Thymus (tissue), 11 donors: ENCODE measurements around the gene C20orf144. TPM values are rescaled to one million over a fixed set of nuclear protein-coding genes. Genes with fewer than 3 reads are reported as not detected.

ENCODE experiments used
- DNase-seq, 9 donors: peaks; one replicate each; pipeline ENCODE4 v3.0.0-alpha.2; 2013; ENCODE audit warnings: low spot score in 9 of 9, low read depth in 6 of 9, missing footprints in 1 of 9
- H3K27ac ChIP-seq, 2 donors: one replicate each; pipeline ENCODE4 v1.5.1; 2013; ENCODE audit warnings: control low read depth in 1 of 2, low read depth in 1 of 2, low read length in 1 of 2, mild to moderate bottlenecking in 1 of 2, moderate library complexity in 1 of 2
- H3K27me3 ChIP-seq, 2 donors: one replicate each; pipeline ENCODE4 v1.5.1; 2013; ENCODE audit warnings: low read length in 1 of 2; ENCODE audit not compliant: control insufficient read depth in 2 of 2, insufficient read depth in 1 of 2
- H3K36me3 ChIP-seq, 2 donors: one replicate each; pipeline ENCODE4 v1.5.1; 2013; ENCODE audit warnings: low read length in 1 of 2, mild to moderate bottlenecking in 1 of 2, moderate library complexity in 1 of 2; ENCODE audit not compliant: control insufficient read depth in 2 of 2, insufficient read depth in 2 of 2
- H3K4me1 ChIP-seq, 2 donors: one replicate each; pipeline ENCODE4 v1.5.1; 2013; ENCODE audit warnings: low read length in 2 of 2; ENCODE audit not compliant: control insufficient read depth in 2 of 2, insufficient read depth in 2 of 2
- H3K4me3 ChIP-seq, 2 donors: one replicate each; pipeline ENCODE4 v1.5.1; 2013; ENCODE audit warnings: low read length in 2 of 2, control low read depth in 1 of 2, mild to moderate bottlenecking in 1 of 2
- H3K9me3 ChIP-seq, 2 donors: one replicate each; pipeline ENCODE4 v1.5.1; 2013; ENCODE audit warnings: low read length in 1 of 2, mild to moderate bottlenecking in 1 of 2; ENCODE audit not compliant: control insufficient read depth in 2 of 2, insufficient read depth in 1 of 2
- WGBS: extraction: QIAGEN DNeasy Blood & Tissue Kit; methylation state at CpG from one replicate; pipeline ENCODE4 v1.1.7; 2013; 5-methylcytosine and 5-hydroxymethylcytosine counted together
- polyA plus RNA-seq: library from polyadenylated mRNA; stranded (reverse); fragments of 200-250 nt; gene quantifications from one replicate; pipeline ENCODE4 v1.2.3, GENCODE V29; 2013
- total RNA-seq: library from RNA; stranded (reverse); fragments of 120-200 nt; gene quantifications from one replicate; pipeline ENCODE4 v1.2.4, GENCODE V29; 2013
- donor health status: healthy.

Gene C20orf144
- total and polyA plus RNA-seq, 2 donors: 0.09 to 0.23 TPM

DNA sequence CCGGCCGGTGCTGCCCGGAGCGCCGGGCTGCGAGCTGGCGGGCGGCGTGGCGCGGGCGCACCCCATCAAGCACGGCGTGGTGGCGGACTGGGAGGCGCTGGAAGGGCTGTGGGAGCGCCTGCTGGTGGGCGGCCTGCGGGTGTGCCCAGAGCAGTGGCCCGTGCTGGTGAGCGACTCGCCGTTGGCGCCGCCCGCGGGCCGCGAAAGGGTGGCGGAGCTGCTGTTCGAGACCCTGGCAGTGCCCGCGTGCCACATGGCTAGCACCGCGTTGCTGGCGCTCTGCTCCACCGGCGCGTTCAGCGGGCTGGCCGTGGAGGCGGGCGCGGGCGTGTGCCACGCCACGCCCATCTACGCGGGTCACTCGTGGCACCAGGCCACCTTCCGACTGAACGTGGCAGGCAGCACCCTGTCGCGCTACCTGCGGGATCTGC is 5.1 kb downstream of the C20orf144 start:
- H3K9me3 ChIP-seq: peaks cover 0 to 10% of the 10 kb centered on the region in 2 donors
- peak in 1 of 9 donors; percentile 46 for DNase-seq
- peaks cover 5 to 43% of the 10 kb centered on the region in 2 donors for H3K4me1 ChIP-seq
- 1% methylated on average over 55 of the region's 55 CpGs for WGBS
- peak overlapping the region in 1 of 2 donors; percentile 67 for H3K27ac ChIP-seq
- H3K4me3 ChIP-seq: peak overlapping the region; percentile 43 to 62
- peaks cover 3 to 31% of the 10 kb centered on the region in 2 donors for H3K27me3 ChIP-seq
- H3K36me3 ChIP-seq: peaks cover 2 to 3% of the 10 kb centered on the region in 2 donors

GRCh38 chr20:33667676-33668465 is 5.7 kb downstream of the C20orf144 start:
- no peak overlapping the region for H3K27ac ChIP-seq
- peak overlapping the region; percentile 43 to 62 for H3K4me3 ChIP-seq
- WGBS: 4% methylated on average over 47 of the region's 47 CpGs
- DNase-seq: peak in 4 of 9 donors; percentile 45 to 79 (median 74)
- H3K27me3 ChIP-seq: peaks cover 3 to 31% of the 10 kb centered on the region in 2 donors
- H3K36me3 ChIP-seq: peaks cover 2 to 3% of the 10 kb centered on the region in 2 donors
- peaks cover 5 to 44% of the 10 kb centered on the region in 2 donors for H3K4me1 ChIP-seq
- H3K9me3 ChIP-seq: peaks cover 0 to 10% of the 10 kb centered on the region in 2 donors

- Histone ChIP-seq H3K36me3 (peaks cover 2 to 3% of the 10 kb centered on the region in 2 donors), H3K9me3 (peaks cover 0 to 5% of the 10 kb centered on the region in 2 donors), H3K4me1 (peaks cover 5 to 46% of the 10 kb centered on the region in 2 donors), H3K27ac (no peak overlapping the region), H3K4me3 (no peak overlapping the region), H3K27me3 (peaks cover 3 to 35% of the 10 kb centered on the region in 2 donors)
- WGBS: 95% methylated on average over 13 of the region's 13 CpGs
- no peak for DNase-seq
Measured at GRCh38 chr20:33668466-33669155, 6.5 kb downstream of the C20orf144 start.

DNA sequence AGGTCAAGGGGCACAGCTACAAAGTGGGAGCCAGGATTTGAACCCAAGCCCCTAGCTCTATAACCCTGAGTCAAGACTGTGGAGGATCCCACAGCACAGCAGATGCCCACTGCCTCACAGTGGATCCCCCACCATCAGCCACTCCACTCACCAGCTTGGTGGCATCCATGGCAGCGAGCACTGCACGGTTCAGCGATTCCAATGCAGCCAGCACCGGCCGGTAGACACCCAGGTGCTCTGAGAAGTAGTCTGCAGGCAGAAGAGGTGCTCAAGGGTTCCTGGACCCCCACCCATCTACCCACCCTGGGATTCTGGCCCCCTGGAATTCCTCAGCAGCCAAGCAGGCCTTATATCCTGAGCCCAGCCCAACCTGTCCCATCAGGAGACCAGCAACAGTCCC is 7.1 kb downstream of the C20orf144 start:
- 96% methylated on average over 5 of the region's 5 CpGs for WGBS
- H3K4me1 ChIP-seq: peaks cover 8 to 45% of the 10 kb centered on the region in 2 donors

DNA sequence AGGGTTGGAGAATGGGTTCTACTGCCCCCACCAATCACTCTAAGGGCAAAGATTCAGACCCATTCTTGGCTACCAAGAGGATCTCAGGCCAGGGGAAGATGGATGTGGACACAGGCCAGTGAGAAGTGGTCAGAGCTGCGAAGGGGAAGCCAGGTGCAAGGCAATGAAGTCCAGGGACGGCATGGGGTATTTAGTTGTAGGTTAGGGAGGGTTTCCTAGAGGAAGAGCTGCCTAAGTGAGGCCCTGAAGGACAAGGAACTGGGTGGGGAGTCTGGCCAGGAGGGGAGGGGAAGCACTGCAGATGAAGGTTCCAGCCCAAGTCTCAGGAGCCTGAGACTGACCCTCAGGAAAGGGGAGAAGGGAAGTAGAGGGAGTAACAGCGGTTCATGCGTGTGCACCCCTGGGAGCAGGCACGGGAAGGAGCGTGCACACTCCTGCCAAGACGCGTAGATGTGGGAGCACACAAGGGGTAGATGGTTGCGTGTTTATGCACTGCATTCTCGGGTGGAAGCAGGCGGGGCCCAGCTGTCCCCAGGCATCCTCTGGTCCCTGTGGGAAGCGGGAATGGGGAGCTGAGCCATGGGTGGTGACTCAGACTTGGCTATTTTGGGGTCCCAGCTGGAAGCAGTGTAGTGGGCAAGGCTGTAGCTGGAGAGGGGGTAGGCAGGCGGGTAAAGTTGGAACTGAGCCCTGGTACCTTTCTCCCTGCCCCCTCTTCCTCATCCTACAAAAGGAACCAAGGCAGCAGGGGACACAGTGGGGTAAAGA is 7.9 kb downstream of the C20orf144 start:
- no peak for DNase-seq
- H3K4me3 ChIP-seq: no peak overlapping the region
- H3K27me3 ChIP-seq: peaks cover 3 to 45% of the 10 kb centered on the region in 2 donors
- WGBS: 96% methylated on average over 13 of the region's 13 CpGs
- H3K36me3 ChIP-seq: peaks cover 2 to 3% of the 10 kb centered on the region in 2 donors
- peaks cover 0 to 5% of the 10 kb centered on the region in 2 donors for H3K9me3 ChIP-seq
- H3K27ac ChIP-seq: no peak overlapping the region
- peaks cover 15 to 47% of the 10 kb centered on the region in 2 donors for H3K4me1 ChIP-seq

More for the DNA sequence above, 7.1 kb downstream of the C20orf144 start:
- Histone ChIP-seq H3K27me3 (peaks cover 3 to 40% of the 10 kb centered on the region in 2 donors), H3K27ac (no peak overlapping the region), H3K4me3 (no peak overlapping the region), H3K36me3 (peaks cover 2 to 3% of the 10 kb centered on the region in 2 donors), H3K9me3 (peaks cover 0 to 5% of the 10 kb centered on the region in 2 donors)
- DNase-seq: no peak

DNA sequence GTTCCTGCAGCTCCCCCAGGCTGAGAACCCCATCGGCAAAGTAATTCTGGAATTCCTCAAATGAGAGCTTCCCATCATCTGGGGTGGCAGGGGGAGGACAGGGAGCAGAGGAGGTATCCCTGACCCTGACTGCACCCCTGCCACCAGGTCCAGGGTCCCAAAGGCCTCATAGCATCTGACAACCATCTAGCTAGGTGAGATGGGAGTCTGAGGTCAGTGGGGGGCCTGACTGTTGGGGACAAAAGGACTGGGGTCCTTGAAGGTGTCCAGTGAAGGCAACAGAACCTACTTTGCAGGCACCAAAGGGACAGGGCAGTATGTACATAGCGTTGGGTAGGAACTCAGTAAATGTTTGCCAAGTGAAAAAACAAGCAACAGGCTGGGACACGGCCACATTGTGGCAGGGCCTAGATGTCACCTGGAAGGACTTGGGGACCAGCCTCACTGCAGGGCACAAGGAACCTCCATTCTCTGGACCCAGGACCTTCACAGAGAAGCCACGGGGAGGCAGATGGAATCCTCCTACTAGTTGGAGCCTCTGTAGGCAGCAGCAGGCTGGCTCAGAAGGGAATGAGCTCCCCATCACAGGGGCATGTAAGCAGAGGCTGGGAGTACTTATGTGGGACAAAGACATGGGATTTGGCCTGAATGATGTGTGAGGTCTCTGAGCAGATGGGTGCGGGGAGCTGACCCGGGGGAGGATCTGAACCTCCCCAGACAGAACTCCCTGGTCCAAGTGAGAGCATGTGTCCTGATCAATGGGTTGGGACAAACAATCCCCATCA is 8.8 kb downstream of the C20orf144 start:
- no peak overlapping the region for H3K4me3 ChIP-seq
- DNase-seq: no peak
- peaks cover 18 to 48% of the 10 kb centered on the region in 2 donors for H3K4me1 ChIP-seq
- peaks cover 0 to 5% of the 10 kb centered on the region in 2 donors for H3K9me3 ChIP-seq
- no peak overlapping the region for H3K27ac ChIP-seq
- H3K27me3 ChIP-seq: peaks cover 3 to 41% of the 10 kb centered on the region in 2 donors
- peaks cover 3 to 6% of the 10 kb centered on the region in 2 donors for H3K36me3 ChIP-seq
- 98% methylated on average over 6 of the region's 6 CpGs for WGBS

GRCh38 chr20:33671573-33672288 is 9.6 kb downstream of the C20orf144 start:
- no peak overlapping the region for H3K4me3 ChIP-seq
- peaks cover 18 to 40% of the 10 kb centered on the region in 2 donors for H3K4me1 ChIP-seq
- WGBS: 93% methylated on average over 8 of the region's 8 CpGs
- peaks cover 0 to 5% of the 10 kb centered on the region in 2 donors for H3K9me3 ChIP-seq
- H3K27me3 ChIP-seq: peaks cover 0 to 33% of the 10 kb centered on the region in 2 donors
- no peak overlapping the region for H3K27ac ChIP-seq
- H3K36me3 ChIP-seq: peaks cover 8 to 14% of the 10 kb centered on the region in 2 donors
- no peak for DNase-seq
